ENCODE measurements around the gene BGN. TPM values are rescaled to one million over a fixed set of nuclear protein-coding genes. Genes with fewer than 3 reads are reported as not detected.

BGN gene
- total RNA-seq, 3 donors from 2014 or later = 9.7 to 21.3 (median 11.0) TPM

GRCh38 chrX:153522259-153522658 is 27.5 kb downstream of the BGN start:
- TF ChIP-seq, protein P1, sequence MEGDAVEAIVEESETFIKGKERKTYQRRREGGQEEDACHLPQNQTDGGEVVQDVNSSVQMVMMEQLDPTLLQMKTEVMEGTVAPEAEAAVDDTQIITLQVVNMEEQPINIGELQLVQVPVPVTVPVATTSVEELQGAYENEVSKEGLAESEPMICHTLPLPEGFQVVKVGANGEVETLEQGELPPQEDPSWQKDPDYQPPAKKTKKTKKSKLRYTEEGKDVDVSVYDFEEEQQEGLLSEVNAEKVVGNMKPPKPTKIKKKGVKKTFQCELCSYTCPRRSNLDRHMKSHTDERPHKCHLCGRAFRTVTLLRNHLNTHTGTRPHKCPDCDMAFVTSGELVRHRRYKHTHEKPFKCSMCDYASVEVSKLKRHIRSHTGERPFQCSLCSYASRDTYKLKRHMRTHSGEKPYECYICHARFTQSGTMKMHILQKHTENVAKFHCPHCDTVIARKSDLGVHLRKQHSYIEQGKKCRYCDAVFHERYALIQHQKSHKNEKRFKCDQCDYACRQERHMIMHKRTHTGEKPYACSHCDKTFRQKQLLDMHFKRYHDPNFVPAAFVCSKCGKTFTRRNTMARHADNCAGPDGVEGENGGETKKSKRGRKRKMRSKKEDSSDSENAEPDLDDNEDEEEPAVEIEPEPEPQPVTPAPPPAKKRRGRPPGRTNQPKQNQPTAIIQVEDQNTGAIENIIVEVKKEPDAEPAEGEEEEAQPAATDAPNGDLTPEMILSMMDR (IDR thresholded peaks at IDR 0.05) = no peak
- TF ChIP-seq POLR2AphosphoS5 (IDR thresholded peaks at IDR 0.05) (no peak), POLR2A (IDR thresholded peaks at IDR 0.05) (no peak)
- H3K27me3 ChIP-seq = peaks cover 0 to 84% of the 10 kb centered on the region in 2 donors
- no peaks in the 10 kb centered on the region for H3K9me3 ChIP-seq
- no peak for DNase-seq (ENCODE audit: low spot score in 2 of 2)
- no peaks in the 10 kb centered on the region for H3K4me1 ChIP-seq
- H3K27ac ChIP-seq = no peak overlapping the region
- intact Hi-C loops (cut with DNase I; ENCODE audit: low total_unique reads) = no loop called here
- no peaks in the 10 kb centered on the region for H3K36me3 ChIP-seq
- no peak overlapping the region for H3K4me3 ChIP-seq

GRCh38 chrX:153523269-153523668 is 28.5 kb downstream of the BGN start:
- no peaks in the 10 kb centered on the region for H3K4me1 ChIP-seq
- peaks cover 0 to 87% of the 10 kb centered on the region in 2 donors for H3K27me3 ChIP-seq
- H3K36me3 ChIP-seq = no peaks in the 10 kb centered on the region
- no peak overlapping the region for H3K27ac ChIP-seq
- H3K9me3 ChIP-seq = no peaks in the 10 kb centered on the region
- intact Hi-C loops (cut with DNase I; ENCODE audit: low total_unique reads) = no loop called here
- no peak for DNase-seq (ENCODE audit: low spot score in 2 of 2)
- no peak overlapping the region for H3K4me3 ChIP-seq
- TF ChIP-seq, protein P1 (IDR thresholded peaks at IDR 0.05) = no peak
- TF ChIP-seq POLR2AphosphoS5 (IDR thresholded peaks at IDR 0.05) (no peak), POLR2A (IDR thresholded peaks at IDR 0.05) (no peak)

DNA sequence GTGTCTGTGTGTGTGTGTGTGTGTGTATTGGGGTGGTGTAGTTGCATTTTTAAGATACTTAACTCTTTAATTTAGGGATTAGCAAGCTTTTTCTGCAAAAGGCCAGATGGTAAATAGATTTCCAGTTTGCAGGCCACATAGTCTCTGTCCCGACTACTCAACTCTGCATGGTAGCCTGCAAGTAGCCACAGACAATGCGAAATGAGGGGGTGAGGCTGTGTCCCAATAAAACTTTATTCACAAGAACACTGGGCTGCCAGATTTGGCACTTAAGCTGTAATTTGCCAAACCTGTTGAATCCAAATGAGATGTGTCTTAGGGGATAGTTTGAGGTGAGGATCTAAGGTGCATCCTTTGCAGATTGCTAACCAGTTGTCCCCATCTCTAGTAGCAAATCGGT is 29.5 kb downstream of the BGN start:
- Histone ChIP-seq H3K27me3 (peaks cover 0 to 87% of the 10 kb centered on the region in 2 donors), H3K4me3 (no peak overlapping the region), H3K9me3 (no peaks in the 10 kb centered on the region), H3K36me3 (no peaks in the 10 kb centered on the region), H3K4me1 (no peaks in the 10 kb centered on the region), H3K27ac (no peak overlapping the region)
- no peak for TF ChIP-seq POLR2A (IDR thresholded peaks at IDR 0.05)
- TF ChIP-seq, protein P1 (IDR thresholded peaks at IDR 0.05) = no peak
- TF ChIP-seq POLR2AphosphoS5 (IDR thresholded peaks at IDR 0.05) = no peak
- intact Hi-C loops (cut with DNase I; ENCODE audit: low total_unique reads) = no loop called here
- no peak for DNase-seq (ENCODE audit: low spot score in 2 of 2)

DNA sequence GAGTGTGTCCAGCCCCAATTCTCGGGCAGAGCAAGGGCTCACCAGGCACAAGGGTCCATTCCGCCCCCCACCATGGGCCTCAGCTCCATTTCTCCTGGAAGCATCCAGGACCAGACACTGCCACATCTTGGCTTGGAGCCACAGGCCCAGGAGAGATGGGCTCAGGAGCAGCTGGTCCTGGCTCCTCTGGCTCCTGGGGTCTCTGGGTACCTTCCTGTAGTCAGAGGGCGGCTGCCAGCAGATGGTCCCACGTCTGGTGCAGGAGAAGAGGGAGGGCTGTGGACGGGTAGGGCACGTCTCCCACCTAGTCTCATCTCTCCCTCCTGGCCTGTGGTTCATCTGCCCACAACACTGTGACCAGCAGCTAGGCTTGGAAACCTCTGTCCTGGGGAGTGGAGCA is 30.7 kb downstream of the BGN start:
- Histone ChIP-seq H3K4me1 (no peaks in the 10 kb centered on the region), H3K4me3 (no peak overlapping the region), H3K27ac (no peak overlapping the region), H3K36me3 (no peaks in the 10 kb centered on the region), H3K27me3 (peaks cover 0 to 87% of the 10 kb centered on the region in 2 donors), H3K9me3 (no peaks in the 10 kb centered on the region)
- no peak for DNase-seq (ENCODE audit: low spot score in 2 of 2)
- intact Hi-C loops (cut with DNase I; ENCODE audit: low total_unique reads) = no loop called here
- no peak for TF ChIP-seq POLR2A (IDR thresholded peaks at IDR 0.05)
- TF ChIP-seq POLR2AphosphoS5 (IDR thresholded peaks at IDR 0.05) = no peak
- TF ChIP-seq, protein P1 (IDR thresholded peaks at IDR 0.05) = no peak

DNA sequence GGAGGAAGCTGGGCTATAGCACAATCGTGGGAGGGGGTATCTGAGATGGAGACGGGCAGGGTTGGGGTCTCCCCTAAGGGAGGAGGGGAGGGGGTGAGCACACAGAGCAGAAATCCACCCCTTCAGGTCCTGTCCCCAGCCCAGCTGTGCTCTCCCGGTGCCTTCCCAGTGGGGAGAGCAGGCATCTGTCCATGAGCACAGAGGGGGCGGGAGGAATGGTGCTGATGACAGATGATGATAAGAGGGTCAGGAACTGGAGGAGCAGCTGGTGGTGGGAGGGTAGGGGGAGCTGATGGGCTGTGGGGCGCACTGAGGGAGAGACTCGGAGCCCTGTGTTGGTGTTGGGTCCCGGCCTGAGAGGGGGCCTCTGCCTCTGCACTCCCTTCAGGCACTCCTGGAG is 31.3 kb downstream of the BGN start:
- no peak for DNase-seq (ENCODE audit: low spot score in 2 of 2)
- Histone ChIP-seq H3K27me3 (peaks cover 0 to 87% of the 10 kb centered on the region in 2 donors), H3K4me1 (no peaks in the 10 kb centered on the region), H3K36me3 (no peaks in the 10 kb centered on the region), H3K9me3 (no peaks in the 10 kb centered on the region), H3K4me3 (no peak overlapping the region), H3K27ac (no peak overlapping the region)
- intact Hi-C loops (cut with DNase I; ENCODE audit: low total_unique reads) = no loop called here
- TF ChIP-seq POLR2A (IDR thresholded peaks at IDR 0.05) = no peak
- TF ChIP-seq, protein P1 (IDR thresholded peaks at IDR 0.05) = no peak
- TF ChIP-seq POLR2AphosphoS5 (IDR thresholded peaks at IDR 0.05) = no peak
